H4 (cell line): Measurements from ENCODE around the gene FGFR1OP2. TPM values are rescaled to one million over a fixed set of nuclear protein-coding genes. Genes with fewer than 3 reads are reported as not detected.
"Not testable (repeated sequence)": the region's sequence is repeated elsewhere in the genome, so short reads cannot be mapped to it uniquely, and the experiment has no call there.

Experiments
- DNase-seq: peaks from one replicate; pipeline ENCODE4 v3.0.0-alpha.2; 2015; ENCODE audit warnings: low spot score
- total RNA-seq: library from RNA; depleted of rRNA; stranded (reverse); fragments of >200 nt; shearing (Covaris generic); gene quantifications from 2 replicates; pipeline ENCODE4 v1.2.3, GENCODE V29; 2014

FGFR1OP2 gene
- total RNA-seq, 1 experiment from 2014 or later = 31.3 TPM

DNA sequence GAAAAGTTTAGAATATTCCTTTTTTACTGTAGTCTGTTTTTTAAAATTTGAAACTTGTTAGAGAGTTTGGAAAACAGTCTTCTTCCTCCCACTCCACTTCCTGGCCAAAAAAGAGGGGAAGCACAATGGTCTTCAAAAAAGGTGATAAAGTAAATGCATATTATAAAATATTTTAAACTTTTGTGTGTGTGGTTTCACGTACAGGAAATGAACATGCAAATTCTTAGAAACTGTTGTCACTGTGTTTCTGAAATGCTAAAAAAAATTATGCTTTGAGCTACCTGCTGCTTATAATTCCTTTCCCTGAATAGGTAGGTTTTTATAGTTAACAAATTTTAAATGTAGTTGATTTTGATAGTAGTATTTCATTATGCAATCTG is 2.9 kb downstream of the FGFR1OP2 start:
- no peak for DNase-seq

DNA sequence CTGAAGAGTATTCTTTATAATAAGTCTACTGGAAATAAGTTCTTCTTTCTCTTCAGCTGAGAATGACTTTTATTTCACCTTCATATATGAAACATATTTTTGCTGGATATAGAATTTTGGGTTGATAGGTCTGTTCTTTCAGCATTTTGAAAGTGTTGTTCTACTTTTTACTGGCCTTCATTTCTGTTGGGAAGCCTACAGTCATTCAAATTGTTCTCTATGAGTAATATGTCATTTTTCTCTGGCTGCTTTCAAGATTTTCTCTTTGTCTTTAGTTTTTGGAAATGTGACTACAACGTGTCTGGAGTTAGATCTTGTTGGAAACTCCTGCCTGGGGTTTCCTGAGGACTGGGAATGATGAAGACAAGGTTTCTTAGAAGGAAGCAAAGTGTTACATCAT is 10.0 kb downstream of the FGFR1OP2 start:
- no peak for DNase-seq

DNA sequence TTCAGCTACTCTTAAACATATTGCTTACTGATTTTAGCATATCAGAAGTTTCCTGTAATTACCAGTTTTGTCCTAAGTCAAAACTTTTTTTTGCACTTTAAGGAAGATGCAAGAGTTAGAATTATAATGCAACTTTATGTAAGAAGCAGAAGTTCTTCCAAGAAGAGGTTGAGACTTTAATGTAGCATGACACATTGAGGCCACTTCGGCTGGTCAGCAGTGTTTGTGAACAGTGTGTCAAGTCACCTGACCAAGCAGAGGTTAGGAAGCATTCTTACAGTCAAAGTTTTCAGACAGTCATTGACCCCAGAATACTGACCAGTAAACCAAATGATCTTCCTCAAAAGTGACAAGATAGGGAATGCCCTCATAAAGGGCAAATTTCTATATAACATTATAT is 15.2 kb downstream of the FGFR1OP2 start:
- no peak for DNase-seq

DNA sequence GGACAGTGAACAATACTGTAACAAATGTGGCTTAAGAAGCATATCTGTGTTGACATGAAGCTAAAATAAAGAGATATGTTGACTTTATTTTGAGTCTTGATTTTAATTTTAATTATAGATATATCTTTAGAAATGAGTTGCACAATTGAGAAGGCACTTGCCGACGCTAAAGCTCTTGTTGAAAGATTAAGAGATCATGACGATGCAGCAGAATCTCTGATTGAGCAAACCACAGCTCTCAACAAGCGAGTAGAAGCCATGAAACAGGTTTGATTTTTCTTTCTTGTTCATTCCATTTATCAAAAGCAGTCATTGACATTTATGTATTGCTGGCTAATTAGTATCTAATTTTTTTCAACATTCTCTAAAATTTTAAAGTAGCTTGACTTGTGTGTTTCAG is 15.8 kb downstream of the FGFR1OP2 start:
- DNase-seq = no peak

DNA sequence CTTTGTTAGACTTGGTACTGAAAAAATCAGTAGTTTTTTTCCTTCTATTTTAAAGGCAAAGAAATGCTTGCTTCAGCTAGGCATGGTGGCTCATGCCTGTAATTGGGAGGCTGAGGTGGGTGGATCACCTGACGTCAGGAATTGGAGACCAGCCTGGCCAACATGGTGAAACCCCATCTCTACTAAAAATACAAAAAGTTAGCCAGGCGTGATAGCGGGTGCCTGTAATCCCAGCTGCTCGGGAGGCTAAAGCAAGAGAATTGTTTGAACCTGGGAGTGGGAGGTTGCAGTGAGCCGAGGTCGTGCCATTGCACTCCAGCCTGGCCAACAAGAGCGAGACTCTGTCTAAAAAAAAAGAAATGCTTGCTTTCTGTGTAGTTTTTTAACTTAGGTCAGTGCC is 23.1 kb downstream of the FGFR1OP2 start:
- DNase-seq = not testable (repeated sequence)

DNA sequence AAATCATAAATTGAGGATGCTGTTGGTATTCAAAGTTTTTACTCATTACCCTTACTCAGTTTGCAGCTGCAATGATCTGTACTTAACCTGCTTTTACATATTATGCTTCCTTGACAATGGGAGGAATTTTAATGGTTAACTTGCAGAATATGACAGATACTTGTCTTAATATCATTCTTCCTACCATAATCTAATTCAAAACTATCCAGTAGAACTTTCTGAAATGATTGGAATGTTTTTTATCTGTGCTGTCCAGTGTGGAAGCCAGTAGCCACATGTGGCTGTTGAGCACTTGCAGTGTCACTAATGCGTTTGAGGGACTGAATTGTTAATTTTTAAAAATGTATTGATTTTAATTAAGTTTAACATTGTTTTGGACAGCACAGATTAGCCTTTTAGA is 23.5 kb downstream of the FGFR1OP2 start:
- no peak for DNase-seq

DNA sequence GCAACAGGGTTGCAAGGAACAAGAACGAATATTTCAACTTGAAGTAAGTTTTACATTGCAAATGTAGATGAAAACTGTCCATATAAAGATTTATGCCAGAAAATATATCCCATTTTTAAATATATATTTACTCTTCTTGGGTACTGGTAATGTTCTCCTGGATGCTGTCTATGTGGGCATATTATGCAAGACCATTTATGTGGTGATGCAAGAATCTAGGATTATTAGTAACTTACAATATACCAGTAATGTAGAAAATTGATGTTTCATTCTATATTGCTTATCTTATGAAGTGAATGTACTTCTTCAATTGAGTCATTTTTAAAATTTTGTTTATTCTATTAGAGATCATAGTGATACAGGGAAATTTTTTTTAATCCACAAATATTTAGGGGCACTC is 25.1 kb downstream of the FGFR1OP2 start:
- DNase-seq = no peak

DNA sequence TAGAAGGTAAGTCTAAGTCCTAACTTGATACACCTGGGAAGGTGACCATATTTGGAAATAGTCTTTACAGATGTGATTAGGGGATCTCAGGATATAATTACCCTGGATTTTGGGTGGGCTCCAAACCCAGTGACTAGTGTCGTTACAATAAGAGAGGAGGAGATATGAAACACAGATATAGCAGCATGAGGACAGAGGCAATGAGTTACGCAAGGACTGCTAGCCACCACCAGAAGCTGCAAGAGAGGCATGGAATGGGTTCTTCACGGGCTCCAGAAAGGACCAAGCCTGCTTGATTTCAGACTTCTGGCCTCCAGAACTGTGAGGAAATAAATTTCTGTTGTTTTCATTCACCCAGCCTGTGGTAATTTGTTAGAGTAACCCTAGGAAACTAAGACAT is 28.6 kb downstream of the FGFR1OP2 start:
- no peak for DNase-seq

DNA sequence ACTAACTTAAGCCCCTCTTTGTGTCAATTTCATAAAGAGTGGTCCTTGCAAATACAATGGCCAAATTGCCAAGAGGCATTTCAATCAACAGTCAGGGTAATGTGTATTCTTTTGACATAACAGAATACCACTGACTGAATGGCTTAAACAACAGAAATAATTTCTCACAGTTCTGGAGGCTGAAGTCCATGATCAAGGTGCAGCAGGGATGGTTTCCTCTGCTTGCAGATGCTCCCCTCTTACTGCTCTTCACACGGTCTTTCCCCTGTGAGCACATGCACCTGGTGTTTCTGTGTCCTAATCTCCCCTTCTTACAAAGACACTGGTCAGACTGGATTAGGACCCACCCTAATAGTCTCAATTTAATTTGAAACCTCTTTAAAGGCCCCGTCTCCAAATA is 31.9 kb downstream of the FGFR1OP2 start:
- no peak for DNase-seq

DNA sequence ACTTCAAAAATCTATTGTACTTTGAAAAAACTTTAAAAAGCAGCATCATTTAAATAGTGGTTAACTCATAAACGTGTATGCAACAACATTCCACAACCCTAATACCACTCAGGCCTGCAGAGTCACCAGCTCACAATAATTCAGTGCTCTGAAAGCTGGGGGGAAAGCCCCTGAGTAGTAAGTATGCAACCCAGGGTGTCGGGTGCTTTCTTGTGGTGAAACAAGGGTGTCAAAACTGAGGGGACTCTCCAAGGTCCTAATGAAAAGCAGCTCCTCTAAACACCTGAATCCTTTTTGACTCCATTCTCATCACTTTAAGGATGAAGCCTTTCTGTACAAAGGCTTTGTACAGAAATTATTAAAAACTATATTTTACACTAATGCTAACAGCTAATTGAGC is 33.7 kb downstream of the FGFR1OP2 start:
- DNase-seq = no peak

DNA sequence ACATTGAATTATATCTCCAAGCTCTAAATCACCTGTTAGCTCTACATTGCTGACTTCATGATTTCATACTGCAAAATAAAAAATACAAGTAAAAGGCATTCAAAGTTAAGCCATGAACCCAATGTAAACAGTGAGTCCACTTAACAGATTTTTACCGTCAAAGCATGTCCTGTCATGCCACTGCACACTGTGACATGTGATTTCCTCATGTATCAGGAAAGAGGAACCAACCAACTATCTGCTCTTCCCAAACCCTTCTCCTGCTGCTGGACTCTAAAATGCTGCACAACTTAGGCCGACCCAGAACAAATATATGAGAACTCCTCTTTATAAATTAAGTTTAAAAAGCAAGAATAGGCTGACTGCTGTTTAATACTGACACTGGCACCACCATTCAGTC is 38.4 kb downstream of the FGFR1OP2 start:
- no peak for DNase-seq

DNA sequence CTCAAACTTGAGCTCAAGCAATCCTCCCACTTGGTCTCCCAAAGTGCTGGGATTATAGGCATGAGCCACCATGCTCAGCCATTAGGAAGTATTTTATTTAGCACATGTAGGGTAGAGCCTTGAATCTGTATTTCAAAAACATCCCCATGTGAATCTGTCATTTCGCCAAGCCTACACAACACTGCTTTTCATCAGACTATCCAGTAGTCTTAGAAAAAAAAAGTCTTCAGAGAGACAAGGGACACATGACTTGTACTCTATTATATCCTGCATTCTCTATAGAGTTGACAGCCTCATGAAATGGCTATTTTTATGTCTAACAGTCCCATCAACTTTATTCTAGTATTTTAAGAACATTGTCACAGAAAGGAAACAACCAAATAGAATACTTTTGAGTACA is 40.5 kb downstream of the FGFR1OP2 start:
- no peak for DNase-seq

DNA sequence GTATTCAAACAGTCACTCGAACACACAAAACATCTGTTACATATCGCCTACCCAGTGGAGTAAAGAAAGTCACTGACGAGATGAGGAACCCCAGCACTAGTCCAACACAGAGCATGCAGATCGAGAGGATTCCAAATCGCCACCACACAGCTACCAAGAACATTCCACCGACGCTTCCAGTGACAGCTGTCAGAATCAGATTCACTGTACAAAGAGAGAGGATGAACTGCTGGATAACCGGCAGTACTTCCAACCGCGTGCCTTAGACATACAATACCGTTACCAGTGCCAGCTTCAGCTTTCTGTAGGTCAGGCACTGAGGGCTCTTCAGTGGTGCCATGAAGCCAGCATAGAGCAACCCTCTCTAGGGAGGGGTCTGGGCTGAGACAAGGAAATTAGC is 41.5 kb downstream of the FGFR1OP2 start:
- no peak for DNase-seq

DNA sequence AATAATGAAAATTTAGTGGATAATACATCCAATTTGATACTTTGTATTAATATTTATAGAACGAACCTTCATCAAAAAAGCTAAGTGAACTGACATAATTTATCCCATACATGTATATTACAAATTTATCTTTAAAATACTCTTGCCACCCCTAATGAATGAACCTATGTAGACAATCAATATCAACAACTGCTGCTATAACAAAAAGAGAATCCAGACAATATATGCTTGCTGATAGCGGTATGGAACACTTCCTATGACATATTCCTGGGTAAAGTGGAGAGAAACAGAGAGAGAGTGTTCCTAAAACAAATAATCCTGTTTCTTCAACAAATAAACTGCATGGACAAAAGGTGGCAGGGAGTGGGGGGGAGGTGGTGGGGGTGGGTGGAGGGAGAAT is 44.6 kb downstream of the FGFR1OP2 start:
- no peak for DNase-seq

DNA sequence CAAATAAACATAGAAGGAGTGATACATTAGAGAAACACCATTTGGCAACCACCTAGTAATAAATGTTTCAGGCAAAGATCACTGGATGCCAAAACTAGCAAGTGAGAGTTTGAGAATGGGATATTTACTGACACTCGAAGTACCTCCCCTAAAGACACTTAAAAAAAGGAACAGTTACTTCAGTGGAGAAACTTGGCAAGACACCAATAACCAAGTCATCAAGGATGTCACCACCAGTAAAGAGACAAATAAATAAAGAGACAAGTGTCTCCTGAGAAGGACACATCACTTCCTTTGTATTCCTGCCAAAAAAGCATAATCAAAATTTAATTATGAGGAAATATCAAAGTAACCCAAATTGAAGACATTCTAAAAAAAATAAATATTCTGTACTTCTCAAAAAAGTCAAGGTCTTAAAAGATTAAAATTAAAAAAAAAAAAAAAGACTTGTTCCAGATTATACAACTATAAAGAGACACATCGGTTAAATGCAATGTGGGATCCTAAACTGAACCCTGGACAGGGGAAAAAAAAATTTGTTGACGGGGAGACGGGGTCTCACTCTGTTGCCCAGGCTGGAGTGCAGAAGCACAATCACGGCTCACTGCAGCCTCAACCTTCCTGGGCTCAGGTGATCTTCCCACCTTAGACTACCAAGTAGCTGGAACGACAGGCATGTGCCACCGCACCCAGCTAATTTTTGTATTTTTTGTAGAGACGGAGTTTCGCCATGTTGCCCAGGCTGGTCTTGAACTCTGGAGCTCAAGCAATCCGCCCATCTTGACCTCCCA is 49.6 kb downstream of the FGFR1OP2 start:
- no peak for DNase-seq

DNA sequence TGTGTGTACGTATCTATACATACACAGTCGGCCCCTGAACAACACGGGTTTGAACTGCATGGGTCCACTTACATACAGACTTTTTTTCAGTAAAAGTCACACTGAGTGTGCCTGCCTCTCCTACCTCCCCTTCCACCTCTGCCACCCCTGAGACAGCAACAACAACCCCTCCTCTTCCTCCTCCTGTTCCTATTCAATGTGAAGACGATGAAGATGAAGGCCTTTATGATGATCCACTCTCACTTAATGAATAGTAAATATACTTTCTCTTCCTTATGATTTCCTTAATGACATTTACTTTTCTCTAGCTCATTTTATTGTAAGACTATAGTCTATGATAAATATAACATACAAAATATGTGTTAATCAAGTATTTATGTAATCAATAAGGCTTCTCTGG is 50.4 kb downstream of the FGFR1OP2 start:
- DNase-seq = no peak

DNA sequence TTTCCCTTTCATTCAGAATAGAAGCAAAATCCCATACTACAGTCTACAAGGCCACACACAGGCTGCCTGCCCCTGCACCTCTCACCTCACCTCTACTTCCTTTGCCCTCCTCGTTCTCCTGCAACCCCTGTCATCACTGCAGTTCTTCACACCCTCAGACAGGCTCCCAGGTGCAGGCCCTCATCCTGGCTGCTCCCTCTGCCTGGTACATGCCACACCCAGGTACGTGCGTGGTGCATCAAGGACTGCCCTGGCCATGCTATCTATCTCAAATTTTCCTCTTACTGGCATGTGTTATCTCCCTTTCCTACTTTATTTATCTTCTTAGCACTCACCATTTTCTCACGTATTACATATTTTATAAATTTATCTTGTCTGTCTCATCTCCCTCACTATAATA is 51.6 kb downstream of the FGFR1OP2 start:
- no peak for DNase-seq

DNA sequence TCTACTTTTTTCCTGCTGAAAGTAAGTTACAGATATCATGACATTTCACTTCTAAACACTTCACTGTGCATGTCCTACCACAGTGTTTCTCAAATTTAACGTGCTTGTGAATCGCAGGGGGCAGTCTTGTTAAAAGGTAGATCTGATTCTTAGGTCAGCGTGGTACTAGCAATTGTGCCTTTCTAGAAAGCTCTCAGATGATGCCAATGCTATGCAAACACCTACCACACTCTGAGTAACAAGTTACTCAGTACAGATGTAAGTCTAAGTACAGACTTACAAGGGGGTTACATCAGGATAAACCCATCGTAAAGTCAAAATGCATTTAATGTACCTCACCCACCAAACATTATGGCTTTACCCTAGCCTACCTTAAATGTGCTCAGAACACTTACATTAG is 53.6 kb downstream of the FGFR1OP2 start:
- DNase-seq = no peak

DNA sequence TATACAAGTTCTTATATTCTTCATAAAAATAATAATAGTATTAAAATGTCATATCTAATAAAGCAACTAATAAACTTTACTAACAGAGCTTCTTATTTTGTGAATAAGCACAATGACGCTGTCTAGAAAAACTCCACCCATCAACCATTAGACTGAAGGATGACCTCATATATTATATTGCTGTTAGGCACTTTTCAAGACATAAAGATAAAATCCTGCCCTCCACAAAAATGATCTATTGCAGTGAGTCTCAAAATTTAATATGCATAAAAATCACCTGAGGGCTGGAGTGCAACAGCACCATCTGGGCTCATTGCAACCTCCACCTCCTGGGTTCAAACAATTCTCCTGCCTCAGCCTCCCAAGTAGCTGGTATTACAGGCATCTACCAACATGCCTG is 55.8 kb downstream of the FGFR1OP2 start:
- DNase-seq = no peak

DNA sequence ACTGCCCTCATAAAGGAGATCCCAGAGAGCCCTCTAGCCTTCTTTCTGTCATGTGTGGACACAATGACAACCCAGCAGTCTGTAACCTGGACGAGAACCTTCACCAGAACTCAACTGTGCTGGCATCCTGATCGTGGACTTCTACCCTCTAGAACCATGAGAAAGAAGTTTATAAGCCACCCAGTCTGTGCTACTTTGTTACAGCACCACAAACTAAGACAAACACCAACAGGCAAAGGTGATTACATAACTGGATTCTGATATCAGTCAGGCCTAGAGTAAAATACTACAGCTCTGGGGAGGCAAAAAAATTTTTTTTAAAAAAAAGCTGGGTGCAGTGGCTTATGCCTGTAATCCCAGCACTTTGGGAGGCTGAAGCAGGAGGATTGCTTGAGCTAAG is 57.4 kb downstream of the FGFR1OP2 start:
- DNase-seq = no peak

DNA sequence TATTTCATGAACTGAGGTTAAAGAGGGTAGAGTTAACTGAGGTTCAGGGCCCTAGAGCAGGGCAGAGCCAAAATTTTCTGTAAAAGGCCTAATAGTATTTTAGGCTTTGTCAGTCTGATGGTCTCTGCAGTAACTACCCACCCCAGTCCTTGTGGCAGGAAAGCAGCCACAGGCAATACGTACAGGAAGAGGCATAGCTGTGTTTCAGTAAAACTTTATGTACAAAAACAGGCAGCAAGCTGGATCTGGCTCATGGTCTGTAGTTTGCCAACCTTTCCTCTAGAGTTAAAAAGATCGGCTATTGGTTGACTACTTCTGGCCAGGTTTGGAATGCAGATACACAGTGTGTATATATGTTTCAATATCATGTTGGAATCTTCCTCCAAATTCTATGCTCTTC is 58.7 kb downstream of the FGFR1OP2 start:
- DNase-seq = no peak

DNA sequence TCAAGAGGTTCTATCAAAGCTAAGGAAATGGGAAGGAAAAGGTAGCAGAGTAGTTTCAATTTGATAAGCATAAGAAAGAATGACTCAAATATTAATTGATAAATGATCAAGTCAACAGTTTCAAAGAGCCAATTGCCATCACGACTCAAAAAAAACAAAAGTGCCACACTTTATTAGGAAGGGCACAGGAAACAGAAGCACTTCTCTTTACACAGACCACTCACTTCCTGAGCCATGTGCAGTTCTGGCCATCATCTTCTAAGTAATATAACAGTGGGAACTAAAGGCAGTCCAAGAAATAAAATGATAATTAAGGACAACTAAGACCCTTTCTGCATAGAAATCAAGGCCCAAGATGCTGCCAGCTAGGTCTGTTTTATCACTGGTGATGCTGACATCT is 62.7 kb downstream of the FGFR1OP2 start:
- DNase-seq = no peak

DNA sequence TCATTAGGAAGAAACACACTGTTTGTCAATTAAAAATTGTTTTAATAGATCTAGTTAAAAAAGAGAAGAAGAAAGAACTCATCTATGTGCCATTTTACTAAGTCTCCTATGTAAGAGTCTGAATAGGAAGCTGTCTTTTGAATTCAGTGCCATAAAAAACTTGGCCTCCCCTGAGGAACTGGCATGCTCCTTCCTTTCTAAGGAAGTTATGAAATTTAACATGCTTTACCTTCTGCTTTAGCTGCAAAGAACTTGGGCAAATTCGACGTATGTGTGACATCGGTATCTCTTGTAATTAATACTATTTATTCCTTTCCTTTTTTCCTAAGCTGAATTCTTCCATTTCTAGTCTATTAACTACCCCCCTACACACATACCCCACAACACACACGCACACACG is 63.4 kb downstream of the FGFR1OP2 start:
- DNase-seq = no peak

DNA sequence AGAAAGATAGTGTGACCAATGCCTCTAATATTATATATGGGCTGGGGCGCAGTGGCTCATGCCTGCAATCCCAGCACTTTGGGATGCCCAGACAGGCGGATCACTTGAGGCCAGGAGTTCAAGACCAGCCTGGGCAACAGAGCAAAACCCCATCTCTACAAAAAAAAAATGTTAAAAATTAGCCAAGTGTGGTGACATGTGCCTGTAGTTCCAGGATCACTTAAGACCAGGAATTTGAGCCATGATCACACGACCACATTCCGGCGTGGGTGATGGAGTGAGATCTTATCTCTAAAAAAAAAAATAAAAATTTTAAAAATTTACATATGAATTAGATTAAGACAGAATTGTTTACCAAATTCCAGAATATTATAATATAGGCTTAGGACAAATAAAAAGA is 63.9 kb downstream of the FGFR1OP2 start:
- no peak for DNase-seq
